ENCODE data around the gene HMOX2. TPM values are rescaled to one million over a fixed set of nuclear protein-coding genes. Genes with fewer than 3 reads are reported as not detected.

HMOX2 gene
- polyA plus RNA-seq, 1 donor (not counting 4 experiments of a cell fraction or from before 2014, with no cell fraction given): 167 TPM

- no peaks in the 10 kb centered on the region for H4K20me1 ChIP-seq (ENCODE audit: control insufficient read depth, extremely low read depth, insufficient read depth, low read length)
- no peaks in the 10 kb centered on the region for H3K36me3 ChIP-seq (ENCODE audit: control insufficient read depth in 2 of 2, extremely low read depth in 1 of 2, insufficient read depth in 2 of 2, low read length in 2 of 2)
- TF ChIP-seq EZH2 (IDR thresholded peaks at IDR 0.05; ENCODE audit: low read length): no peak
- TF ChIP-seq, protein P1, sequence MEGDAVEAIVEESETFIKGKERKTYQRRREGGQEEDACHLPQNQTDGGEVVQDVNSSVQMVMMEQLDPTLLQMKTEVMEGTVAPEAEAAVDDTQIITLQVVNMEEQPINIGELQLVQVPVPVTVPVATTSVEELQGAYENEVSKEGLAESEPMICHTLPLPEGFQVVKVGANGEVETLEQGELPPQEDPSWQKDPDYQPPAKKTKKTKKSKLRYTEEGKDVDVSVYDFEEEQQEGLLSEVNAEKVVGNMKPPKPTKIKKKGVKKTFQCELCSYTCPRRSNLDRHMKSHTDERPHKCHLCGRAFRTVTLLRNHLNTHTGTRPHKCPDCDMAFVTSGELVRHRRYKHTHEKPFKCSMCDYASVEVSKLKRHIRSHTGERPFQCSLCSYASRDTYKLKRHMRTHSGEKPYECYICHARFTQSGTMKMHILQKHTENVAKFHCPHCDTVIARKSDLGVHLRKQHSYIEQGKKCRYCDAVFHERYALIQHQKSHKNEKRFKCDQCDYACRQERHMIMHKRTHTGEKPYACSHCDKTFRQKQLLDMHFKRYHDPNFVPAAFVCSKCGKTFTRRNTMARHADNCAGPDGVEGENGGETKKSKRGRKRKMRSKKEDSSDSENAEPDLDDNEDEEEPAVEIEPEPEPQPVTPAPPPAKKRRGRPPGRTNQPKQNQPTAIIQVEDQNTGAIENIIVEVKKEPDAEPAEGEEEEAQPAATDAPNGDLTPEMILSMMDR (optimal IDR thresholded peaks at IDR 0.05 in 1 of 3, IDR thresholded peaks at IDR 0.05 in 1 of 3, conservative IDR thresholded peaks at IDR 0.05 in 1 of 3; ENCODE audit: extremely low read depth in 1 of 3, insufficient read depth in 2 of 3, low read length in 3 of 3): no peak
- H3K27me3 ChIP-seq (ENCODE audit: control insufficient read depth, extremely low read depth, insufficient read depth, low read length): no peaks in the 10 kb centered on the region
- H3K4me2 ChIP-seq (ENCODE audit: control insufficient read depth, extremely low read depth, insufficient read depth, low read depth, low read length): no peak within 1 kb of the TSS
- no peak within 1 kb of the TSS for H3K27ac ChIP-seq (ENCODE audit: control insufficient read depth, insufficient read depth, low read length)
- no peaks in the 10 kb centered on the region for H3K79me2 ChIP-seq (ENCODE audit: control insufficient read depth, insufficient read depth, low read length)
- H3K9ac ChIP-seq (ENCODE audit: control insufficient read depth, extremely low read depth, insufficient read depth, low read length): no peak within 1 kb of the TSS
- dilution Hi-C loops (cut with MboI; ENCODE audit: extremely low pct_ligation_motif_present, low sequenced_read_pairs): no loop called here
- H3K9me1 ChIP-seq (ENCODE audit: control insufficient read depth, extremely low read depth, insufficient read depth, low read length): no peaks in the 10 kb centered on the region
- H3K4me1 ChIP-seq (ENCODE audit: control insufficient read depth, extremely low read depth, insufficient read depth, low read length): no peaks in the 10 kb centered on the region
- FAIRE-seq (no peak), DNase-seq (ENCODE audit: low read depth, low spot score) (no peak)
- H3K4me3 ChIP-seq (ENCODE audit: control insufficient read depth in 2 of 3, extremely low read depth in 1 of 3, insufficient read depth in 2 of 3, low read depth in 1 of 3, low read length in 3 of 3): no peak within 1 kb of the TSS
- no peak within 1 kb of the TSS for H2AFZ ChIP-seq (ENCODE audit: control insufficient read depth, low read length)
- H3K9me3 ChIP-seq (ENCODE audit: control insufficient read depth, low read depth, low read length): no peaks in the 10 kb centered on the region
Observed at GRCh38 chr16:4556112-4556511, 79.9 kb downstream of the HMOX2 start, which contains the start of gene C16orf96. TSS of gene C16orf96 (plus strand) at chr16:4556340. CDS start at chr16:4556490, 150 bp downstream.

DNA sequence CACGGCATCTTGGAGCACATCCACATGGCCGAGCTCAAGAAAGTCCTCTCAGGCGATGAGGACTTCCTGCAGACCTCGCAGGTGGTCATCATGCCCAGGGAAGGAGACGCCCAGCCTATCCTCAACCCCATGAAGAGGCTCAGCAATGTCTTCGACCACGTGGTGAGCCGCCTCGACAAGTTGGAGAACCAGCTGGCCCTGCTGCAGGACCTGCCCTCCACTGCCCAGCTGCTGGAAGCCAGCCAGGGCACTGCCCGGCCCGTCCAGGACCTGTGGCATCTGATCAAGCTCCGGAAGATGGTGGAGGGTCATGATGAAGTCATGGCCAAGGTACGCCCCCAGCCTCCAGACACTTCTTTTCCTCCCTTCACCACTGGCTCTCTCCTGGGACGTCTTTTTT is 80.4 kb downstream of the HMOX2 start:
- H3K27ac ChIP-seq (ENCODE audit: control insufficient read depth, insufficient read depth, low read length): no peak overlapping the region
- no peaks in the 10 kb centered on the region for H3K27me3 ChIP-seq (ENCODE audit: control insufficient read depth, extremely low read depth, insufficient read depth, low read length)
- no peaks in the 10 kb centered on the region for H3K4me1 ChIP-seq (ENCODE audit: control insufficient read depth, extremely low read depth, insufficient read depth, low read length)
- H3K4me2 ChIP-seq (ENCODE audit: control insufficient read depth, extremely low read depth, insufficient read depth, low read depth, low read length): no peak overlapping the region
- dilution Hi-C loops (cut with MboI; ENCODE audit: extremely low pct_ligation_motif_present, low sequenced_read_pairs): no loop called here
- no peaks in the 10 kb centered on the region for H4K20me1 ChIP-seq (ENCODE audit: control insufficient read depth, extremely low read depth, insufficient read depth, low read length)
- FAIRE-seq: no peak
- H3K9me3 ChIP-seq (ENCODE audit: control insufficient read depth, low read depth, low read length): no peaks in the 10 kb centered on the region
- no peaks in the 10 kb centered on the region for H3K79me2 ChIP-seq (ENCODE audit: control insufficient read depth, insufficient read depth, low read length)
- H2AFZ ChIP-seq (ENCODE audit: control insufficient read depth, low read length): no peak overlapping the region
- no peak overlapping the region for H3K9ac ChIP-seq (ENCODE audit: control insufficient read depth, extremely low read depth, insufficient read depth, low read length)
- H3K4me3 ChIP-seq (ENCODE audit: control insufficient read depth in 2 of 3, extremely low read depth in 1 of 3, insufficient read depth in 2 of 3, low read depth in 1 of 3, low read length in 3 of 3): no peak overlapping the region
- DNase-seq (ENCODE audit: low read depth, low spot score): no peak
- TF ChIP-seq, protein P1 (optimal IDR thresholded peaks at IDR 0.05 in 1 of 3, IDR thresholded peaks at IDR 0.05 in 1 of 3, conservative IDR thresholded peaks at IDR 0.05 in 1 of 3; ENCODE audit: extremely low read depth in 1 of 3, insufficient read depth in 2 of 3, low read length in 3 of 3): no peak
- no peak for TF ChIP-seq EZH2 (IDR thresholded peaks at IDR 0.05; ENCODE audit: low read length)
- H3K36me3 ChIP-seq (ENCODE audit: control insufficient read depth in 2 of 2, extremely low read depth in 1 of 2, insufficient read depth in 2 of 2, low read length in 2 of 2): no peaks in the 10 kb centered on the region
- H3K9me1 ChIP-seq (ENCODE audit: control insufficient read depth, extremely low read depth, insufficient read depth, low read length): no peaks in the 10 kb centered on the region
